ENCODE measurements around the gene INPP5K.
"Not testable (repeated sequence)": the region's sequence is repeated elsewhere in the genome, so short reads cannot be mapped to it uniquely, and the experiment has no call there.

Gene INPP5K

GRCh38 chr17:1539811-1540210, 23.4 kb upstream of the INPP5K start:
- no peak overlapping the region for H3K9ac ChIP-seq (ENCODE audit: low read length)
- H3K4me1 ChIP-seq (ENCODE audit: control insufficient read depth, insufficient read depth, low read length): no peaks in the 10 kb centered on the region
- no peaks in the 10 kb centered on the region for H3K27me3 ChIP-seq (ENCODE audit: control insufficient read depth, insufficient read depth, low read length)
- H3K36me3 ChIP-seq (ENCODE audit: control insufficient read depth, insufficient read depth, low read length): peaks cover 24% of the 10 kb centered on the region
- H3K4me3 ChIP-seq (ENCODE audit: low read length): no peak overlapping the region
- no peak overlapping the region for H3K27ac ChIP-seq (ENCODE audit: low read depth, low read length)

GRCh38 chr17:1535737-1536136, 19.3 kb upstream of the INPP5K start:
- Histone ChIP-seq H3K4me3 (ENCODE audit: low read length) (no peak overlapping the region), H3K27me3 (ENCODE audit: control insufficient read depth, insufficient read depth, low read length) (no peaks in the 10 kb centered on the region), H3K27ac (ENCODE audit: low read depth, low read length) (no peak overlapping the region), H3K36me3 (ENCODE audit: control insufficient read depth, insufficient read depth, low read length) (peaks cover 29% of the 10 kb centered on the region), H3K4me1 (ENCODE audit: control insufficient read depth, insufficient read depth, low read length) (no peaks in the 10 kb centered on the region), H3K9ac (ENCODE audit: low read length) (no peak overlapping the region)

DNA sequence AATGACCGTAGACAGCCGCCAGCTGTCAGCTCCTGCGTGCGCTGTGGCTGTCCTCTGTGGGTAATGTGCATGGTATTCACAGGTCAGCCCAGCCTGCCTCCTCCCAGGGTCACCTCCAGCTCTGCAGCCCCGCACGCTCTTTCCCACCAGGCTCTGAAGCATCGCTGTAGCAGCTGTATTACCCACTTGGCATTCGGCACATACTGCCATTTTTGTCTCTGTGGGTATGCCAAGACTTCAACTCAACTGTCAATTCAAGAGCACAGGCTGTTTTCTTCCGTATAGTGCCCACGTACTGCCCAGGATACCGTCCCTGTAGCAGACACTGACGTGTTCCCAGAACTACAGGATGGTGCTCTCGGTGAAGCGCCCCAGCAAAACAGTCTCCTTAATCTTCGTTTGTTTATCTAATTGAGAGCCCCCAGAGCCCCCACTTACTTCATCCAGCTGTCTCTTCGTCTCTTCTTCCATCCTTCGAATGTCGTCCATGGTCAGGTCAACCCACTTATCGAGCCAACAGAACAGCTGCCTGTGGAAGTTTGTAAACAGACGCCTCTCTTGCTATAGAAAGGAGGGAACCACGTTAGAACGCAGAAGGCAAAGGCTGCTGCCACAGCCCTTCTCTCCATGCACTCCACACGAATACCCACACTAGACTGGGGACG, 17.4 kb upstream of the INPP5K start:
- no peak overlapping the region for H3K27ac ChIP-seq (ENCODE audit: low read depth, low read length)
- H3K4me3 ChIP-seq (ENCODE audit: low read length): no peak overlapping the region
- H3K9ac ChIP-seq (ENCODE audit: low read length): no peak overlapping the region
- H3K27me3 ChIP-seq (ENCODE audit: control insufficient read depth, insufficient read depth, low read length): no peaks in the 10 kb centered on the region
- H3K36me3 ChIP-seq (ENCODE audit: control insufficient read depth, insufficient read depth, low read length): peaks cover 31% of the 10 kb centered on the region
- no peaks in the 10 kb centered on the region for H3K4me1 ChIP-seq (ENCODE audit: control insufficient read depth, insufficient read depth, low read length)

DNA sequence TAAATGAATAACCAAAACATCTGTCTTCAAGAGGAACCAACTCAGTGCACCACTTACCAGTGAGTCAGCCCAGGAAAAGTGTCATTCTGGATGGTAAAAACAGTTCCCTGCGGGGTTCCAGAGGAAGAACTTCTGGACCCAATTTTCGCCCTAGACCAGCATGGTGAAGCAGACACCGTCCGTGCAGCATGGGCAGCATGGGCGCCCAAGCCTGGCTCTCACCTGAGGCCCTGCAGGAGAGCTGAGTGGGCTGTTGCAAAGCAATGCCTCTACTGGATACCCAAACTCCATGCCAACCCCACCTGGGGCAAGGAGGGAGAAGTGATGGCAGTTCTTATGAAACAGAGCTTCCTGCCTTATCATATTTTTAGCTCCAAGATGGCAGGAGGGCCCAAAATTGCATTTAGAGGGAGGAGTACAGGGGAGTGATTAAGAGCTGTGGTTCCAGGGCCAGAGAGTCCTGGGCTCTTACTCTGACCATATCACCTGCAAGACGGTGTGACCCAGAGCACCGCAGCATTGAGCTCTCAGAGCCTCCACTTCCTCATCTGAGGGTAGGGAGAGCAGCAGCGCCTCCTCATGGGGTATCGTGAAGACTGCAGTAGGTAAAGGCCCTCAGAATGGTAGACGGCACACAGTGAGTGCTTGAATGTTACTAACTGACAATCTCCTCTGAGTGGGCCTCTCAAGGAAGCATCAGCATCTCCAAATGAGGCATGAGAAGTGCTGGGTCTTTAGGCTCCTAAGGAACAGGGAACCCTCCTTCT, 16.6 kb upstream of the INPP5K start:
- no peak overlapping the region for H3K27ac ChIP-seq (ENCODE audit: low read depth, low read length)

GRCh38 chr17:1529863-1530262, 13.5 kb upstream of the INPP5K start:
- Histone ChIP-seq H3K4me3 (ENCODE audit: low read length) (no peak overlapping the region), H3K9ac (ENCODE audit: low read length) (no peak overlapping the region), H3K27me3 (ENCODE audit: control insufficient read depth, insufficient read depth, low read length) (no peaks in the 10 kb centered on the region), H3K27ac (ENCODE audit: low read depth, low read length) (no peak overlapping the region), H3K4me1 (ENCODE audit: control insufficient read depth, insufficient read depth, low read length) (no peaks in the 10 kb centered on the region), H3K36me3 (ENCODE audit: control insufficient read depth, insufficient read depth, low read length) (peaks cover 26% of the 10 kb centered on the region)

More for the DNA sequence above, 16.6 kb upstream of the INPP5K start:
- H3K4me3 ChIP-seq (ENCODE audit: low read length): no peak overlapping the region
- H3K27me3 ChIP-seq (ENCODE audit: control insufficient read depth, insufficient read depth, low read length): no peaks in the 10 kb centered on the region
- H3K4me1 ChIP-seq (ENCODE audit: control insufficient read depth, insufficient read depth, low read length): no peaks in the 10 kb centered on the region
- H3K36me3 ChIP-seq (ENCODE audit: control insufficient read depth, insufficient read depth, low read length): peaks cover 24% of the 10 kb centered on the region
- H3K9ac ChIP-seq (ENCODE audit: low read length): no peak overlapping the region

GRCh38 chr17:1526876-1527275, 10.5 kb upstream of the INPP5K start:
- not testable (repeated sequence) for H3K27ac ChIP-seq (ENCODE audit: low read depth, low read length); H3K9ac ChIP-seq (ENCODE audit: low read length); H3K4me1 ChIP-seq (ENCODE audit: control insufficient read depth, insufficient read depth, low read length); H3K4me3 ChIP-seq (ENCODE audit: low read length); H3K27me3 ChIP-seq (ENCODE audit: control insufficient read depth, insufficient read depth, low read length)
- peaks cover 11% of the 10 kb centered on the region for H3K36me3 ChIP-seq (ENCODE audit: control insufficient read depth, insufficient read depth, low read length)

DNA sequence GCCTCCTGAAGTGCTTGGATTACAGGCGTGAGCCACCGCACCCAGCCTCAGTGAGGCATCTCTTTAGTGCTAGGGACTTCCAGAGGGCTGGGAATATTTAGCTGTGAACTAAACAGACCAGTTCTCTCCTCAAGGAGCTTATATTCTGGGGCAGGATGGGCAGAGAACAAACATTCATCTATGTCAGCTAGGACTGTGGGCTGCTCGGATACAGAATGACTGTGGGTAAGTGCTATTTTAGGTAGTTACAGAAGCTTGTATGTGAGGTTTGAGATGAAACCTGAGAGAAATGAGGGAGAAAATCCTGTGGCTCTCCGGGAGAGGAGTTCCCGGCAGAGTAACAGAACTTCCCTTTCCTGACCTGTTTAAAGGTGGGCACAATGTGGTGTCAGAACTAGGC, 6.2 kb upstream of the INPP5K start:
- H3K9ac ChIP-seq (ENCODE audit: low read length): no peak overlapping the region
- no peak overlapping the region for H3K4me3 ChIP-seq (ENCODE audit: low read length)
- H3K27ac ChIP-seq (ENCODE audit: low read depth, low read length): no peak overlapping the region
- H3K4me1 ChIP-seq (ENCODE audit: control insufficient read depth, insufficient read depth, low read length): peaks cover 1% of the 10 kb centered on the region
- H3K27me3 ChIP-seq (ENCODE audit: control insufficient read depth, insufficient read depth, low read length): no peaks in the 10 kb centered on the region
- H3K36me3 ChIP-seq (ENCODE audit: control insufficient read depth, insufficient read depth, low read length): peaks cover 11% of the 10 kb centered on the region

DNA sequence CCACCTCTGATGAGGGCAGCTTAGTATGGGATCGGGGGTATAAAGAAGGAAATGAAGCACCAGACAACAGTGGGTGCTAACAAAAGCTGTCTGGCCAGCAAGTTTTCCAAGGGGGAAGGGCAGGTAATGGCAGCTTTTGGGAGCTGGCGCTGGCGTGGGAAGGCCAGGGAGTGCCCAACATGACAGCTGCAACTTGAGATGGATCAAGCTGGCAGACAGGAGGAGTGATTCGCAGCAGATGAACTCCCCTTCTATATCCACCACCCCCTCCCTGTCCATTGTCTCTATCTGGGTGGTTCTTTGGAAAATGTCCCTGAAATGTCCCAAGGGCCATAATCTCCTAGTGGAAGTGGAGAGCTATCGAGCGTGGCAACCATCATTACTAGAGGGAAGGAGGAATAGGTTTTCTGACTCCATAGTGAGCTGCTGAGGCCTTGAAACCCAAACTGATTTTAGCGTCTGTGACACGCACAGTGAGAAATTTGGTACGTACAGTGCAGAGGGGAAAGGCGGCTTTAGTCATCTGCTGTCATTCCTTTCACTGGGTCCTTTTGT, 4.8 kb upstream of the INPP5K start:
- no peak overlapping the region for H3K27ac ChIP-seq (ENCODE audit: low read depth, low read length)
- H3K4me3 ChIP-seq (ENCODE audit: low read length): no peak overlapping the region
- H3K9ac ChIP-seq (ENCODE audit: low read length): no peak overlapping the region
- H3K27me3 ChIP-seq (ENCODE audit: control insufficient read depth, insufficient read depth, low read length): no peaks in the 10 kb centered on the region
- peaks cover 3% of the 10 kb centered on the region for H3K4me1 ChIP-seq (ENCODE audit: control insufficient read depth, insufficient read depth, low read length)
- peaks cover 11% of the 10 kb centered on the region for H3K36me3 ChIP-seq (ENCODE audit: control insufficient read depth, insufficient read depth, low read length)

DNA sequence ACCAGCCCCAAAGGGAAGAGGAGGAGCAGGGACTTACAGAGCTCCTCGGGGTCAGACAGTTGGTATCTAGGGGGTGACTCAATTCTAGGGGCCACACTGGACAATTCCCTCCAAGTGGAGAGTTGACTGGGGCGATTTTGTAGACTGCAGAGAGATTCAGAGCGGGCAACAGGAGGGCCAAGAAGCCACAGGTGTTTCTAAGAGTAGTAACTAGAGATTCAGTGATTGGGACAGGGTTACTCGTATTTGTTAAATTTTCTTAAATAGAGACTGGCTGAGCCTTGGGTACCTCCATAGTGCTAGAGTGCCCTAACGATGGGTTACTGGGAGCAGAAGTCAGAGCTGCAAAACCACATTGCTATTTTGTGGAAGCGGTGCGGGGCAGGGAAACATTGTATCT, 3.3 kb upstream of the INPP5K start:
- H3K27ac ChIP-seq (ENCODE audit: low read depth, low read length): no peak overlapping the region
- no peak overlapping the region for H3K9ac ChIP-seq (ENCODE audit: low read length)
- no peaks in the 10 kb centered on the region for H3K27me3 ChIP-seq (ENCODE audit: control insufficient read depth, insufficient read depth, low read length)
- peaks cover 11% of the 10 kb centered on the region for H3K4me1 ChIP-seq (ENCODE audit: control insufficient read depth, insufficient read depth, low read length)
- H3K36me3 ChIP-seq (ENCODE audit: control insufficient read depth, insufficient read depth, low read length): peaks cover 6% of the 10 kb centered on the region
- H3K4me3 ChIP-seq (ENCODE audit: low read length): no peak overlapping the region

GRCh38 chr17:1518410-1518809, 2.0 kb upstream of the INPP5K start:
- Histone ChIP-seq H3K9ac (ENCODE audit: low read length) (no peak overlapping the region), H3K36me3 (ENCODE audit: control insufficient read depth, insufficient read depth, low read length) (peaks cover 9% of the 10 kb centered on the region), H3K4me1 (ENCODE audit: control insufficient read depth, insufficient read depth, low read length) (peaks cover 11% of the 10 kb centered on the region), H3K27me3 (ENCODE audit: control insufficient read depth, insufficient read depth, low read length) (no peaks in the 10 kb centered on the region), H3K4me3 (ENCODE audit: low read length) (no peak overlapping the region), H3K27ac (ENCODE audit: low read depth, low read length) (no peak overlapping the region)

DNA sequence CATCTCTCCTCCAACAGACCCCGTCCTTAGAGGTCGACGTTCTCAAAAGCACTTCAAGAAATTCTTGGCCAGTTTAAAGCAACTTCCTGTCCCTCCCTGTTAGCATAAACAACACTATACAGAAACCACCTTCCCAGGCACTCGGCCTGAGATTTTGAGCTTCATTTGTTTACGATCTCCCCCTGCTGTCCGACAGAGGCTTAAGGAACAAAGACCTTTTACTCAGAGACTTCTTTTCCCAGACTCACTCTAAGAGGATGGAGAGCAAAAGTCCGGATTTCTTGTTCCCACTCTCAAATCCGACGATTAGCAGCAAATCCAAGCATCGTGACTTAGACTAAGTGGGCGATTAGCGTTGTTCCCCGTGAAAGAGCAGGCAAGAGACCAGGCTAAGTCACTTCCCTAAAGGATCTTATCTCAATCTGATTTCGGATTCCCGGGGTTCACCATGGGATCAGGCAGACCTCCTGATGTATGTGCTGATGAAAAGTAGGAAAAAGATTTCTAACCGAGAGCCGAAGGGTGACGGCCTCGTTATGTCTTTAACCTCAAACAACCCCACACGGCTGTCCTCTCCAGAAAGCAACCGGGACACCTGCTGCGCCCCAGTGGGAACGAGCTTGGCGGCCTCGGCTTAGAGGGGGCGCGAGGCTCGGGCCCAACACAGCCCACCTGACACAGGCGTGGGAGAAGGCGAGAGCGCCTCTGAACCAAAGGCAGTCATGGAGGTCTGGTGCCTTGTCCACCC, 598 bp downstream of the INPP5K start:
- Histone ChIP-seq H3K36me3 (ENCODE audit: control insufficient read depth, insufficient read depth, low read length) (peaks cover 10% of the 10 kb centered on the region), H3K4me3 (ENCODE audit: low read length) (peak overlapping the region; percentile 77), H3K27ac (ENCODE audit: low read depth, low read length) (peak overlapping the region; percentile 78), H3K4me1 (ENCODE audit: control insufficient read depth, insufficient read depth, low read length) (peaks cover 28% of the 10 kb centered on the region), H3K9ac (ENCODE audit: low read length) (peak overlapping the region; percentile 42), H3K27me3 (ENCODE audit: control insufficient read depth, insufficient read depth, low read length) (no peaks in the 10 kb centered on the region)

GRCh38 chr17:1512351-1512750, 4.1 kb downstream of the INPP5K start:
- Histone ChIP-seq H3K36me3 (ENCODE audit: control insufficient read depth, insufficient read depth, low read length) (peaks cover 22% of the 10 kb centered on the region), H3K4me1 (ENCODE audit: control insufficient read depth, insufficient read depth, low read length) (peaks cover 24% of the 10 kb centered on the region), H3K27me3 (ENCODE audit: control insufficient read depth, insufficient read depth, low read length) (no peaks in the 10 kb centered on the region), H3K9ac (ENCODE audit: low read length) (no peak overlapping the region), H3K4me3 (ENCODE audit: low read length) (no peak overlapping the region), H3K27ac (ENCODE audit: low read depth, low read length) (peak overlapping the region; percentile 74)

Measured in rectal smooth muscle tissue (tissue), 1 donor.